NCI-H774 (cell line): ENCODE measurements around the gene GALNTL6.
"Not testable (repeated sequence)": the region's sequence is repeated elsewhere in the genome, so short reads cannot be mapped to it uniquely, and the experiment has no call there.

ENCODE experiments used
- DNase-seq: peaks from one replicate; lab custom pipeline; 2025; lab: John Stamatoyannopoulos, UW

The GALNTL6 gene

GRCh38 chr4:172390331-172390730 lies 577.1 kb downstream of the GALNTL6 start:
- no peak for DNase-seq

DNA sequence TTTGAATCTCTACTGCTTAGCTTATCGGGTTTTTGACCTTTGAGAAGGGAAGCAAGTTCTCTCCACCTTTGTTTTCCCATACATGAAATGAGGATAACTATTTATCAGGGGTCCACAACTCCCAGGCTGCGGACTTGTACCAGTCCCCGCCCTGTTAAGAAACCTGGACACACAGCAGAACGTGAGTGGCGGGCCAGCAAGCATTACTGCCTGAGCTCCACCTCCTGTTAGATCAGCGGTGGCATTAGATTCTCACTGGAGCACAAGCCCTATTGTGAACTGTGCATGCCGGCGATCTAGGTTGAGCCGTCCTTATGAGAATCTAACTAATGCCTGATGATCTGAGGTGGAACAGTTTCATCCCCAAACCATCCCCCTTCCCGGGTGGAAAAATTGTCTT lies 579.5 kb downstream of the GALNTL6 start:
- DNase-seq, result no peak

- no peak for DNase-seq
Measured at GRCh38 chr4:172393220-172393619, 580.0 kb downstream of the GALNTL6 start.

DNA sequence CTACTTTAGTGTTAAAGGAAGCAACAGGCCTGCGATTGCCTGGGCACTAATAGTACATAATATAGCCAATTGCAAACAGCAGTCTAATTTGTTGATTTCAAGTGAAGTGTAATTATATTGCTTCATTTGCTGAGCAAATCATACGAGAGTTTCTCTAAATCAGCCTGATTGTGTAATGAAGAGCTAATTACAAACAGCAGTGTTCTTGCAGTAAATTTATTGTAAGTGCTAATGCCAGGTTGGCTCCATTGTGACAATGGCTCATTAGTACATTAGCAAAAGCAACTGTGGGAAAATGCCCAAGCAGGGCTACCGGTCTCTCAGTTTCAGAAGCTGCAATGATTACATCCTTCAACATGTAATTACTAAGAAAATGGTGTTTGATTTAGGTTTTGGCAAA lies 591.5 kb downstream of the GALNTL6 start:
- DNase-seq, result peak; percentile 76

DNA sequence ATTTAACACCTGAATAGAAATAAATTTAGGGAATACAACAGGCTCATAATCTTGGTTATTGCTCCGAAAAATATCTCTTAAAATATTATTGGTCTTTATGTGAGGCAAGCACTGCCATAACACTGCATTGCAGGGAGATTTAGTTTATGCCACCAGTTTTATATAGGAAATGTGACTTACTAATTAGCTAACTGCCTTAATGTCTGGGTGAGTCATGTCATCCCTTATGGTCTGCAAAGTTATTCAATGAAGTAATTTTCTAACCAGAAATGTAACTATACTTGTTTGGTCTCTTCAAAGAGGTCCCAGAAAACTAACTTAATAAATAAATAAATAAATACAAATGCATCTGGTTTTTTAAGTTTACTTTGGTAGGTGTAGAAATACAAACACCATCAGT lies 597.2 kb downstream of the GALNTL6 start:
- peak; percentile 31 for DNase-seq

GRCh38 chr4:172411149-172411548 lies 597.9 kb downstream of the GALNTL6 start:
- DNase-seq, result peak; percentile 66

GRCh38 chr4:172412851-172413580 lies 599.8 kb downstream of the GALNTL6 start:
- no peak for DNase-seq

DNA sequence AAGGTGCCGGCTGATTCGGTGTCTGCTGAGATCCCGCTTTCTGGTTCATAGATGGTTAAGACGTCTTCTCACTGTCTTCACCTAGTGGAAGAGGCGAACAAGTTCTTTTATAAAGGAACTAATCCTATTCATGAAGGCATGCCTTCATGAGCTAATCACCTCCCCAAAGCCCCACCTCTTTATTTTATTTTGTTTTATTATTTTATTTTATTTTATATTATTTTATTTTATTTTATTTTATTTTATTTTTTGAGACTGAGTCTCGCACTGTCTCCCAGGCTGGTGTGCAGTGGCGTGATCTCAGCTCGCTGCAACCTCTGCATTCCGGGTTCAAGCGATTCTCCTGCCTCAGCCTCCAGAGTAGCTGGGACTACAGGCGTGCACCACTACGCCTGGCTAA lies 615.8 kb downstream of the GALNTL6 start:
- DNase-seq, result not testable (repeated sequence)

- DNase-seq, result no peak
Measured at GRCh38 chr4:172480471-172480870, 667.3 kb downstream of the GALNTL6 start.

GRCh38 chr4:172481802-172482508 lies 668.8 kb downstream of the GALNTL6 start:
- no peak for DNase-seq

DNA sequence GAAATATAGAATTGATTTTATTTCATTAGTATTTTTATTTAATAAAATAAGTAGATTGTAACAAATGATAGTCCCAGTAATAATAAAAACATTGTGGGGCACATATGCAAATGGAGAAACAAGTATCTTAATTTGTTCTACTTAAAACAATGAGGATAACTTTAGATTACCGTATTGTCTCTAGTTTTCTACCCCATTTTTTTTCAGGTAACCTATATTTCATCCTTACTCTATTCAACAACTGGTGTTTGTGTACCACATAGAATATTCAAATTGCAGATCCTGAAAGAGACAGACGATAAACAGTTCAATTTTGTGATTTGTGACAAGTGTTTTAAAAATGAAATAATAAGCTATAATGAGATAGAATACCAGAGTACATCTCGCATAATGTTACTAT lies 671.8 kb downstream of the GALNTL6 start:
- no peak for DNase-seq

DNA sequence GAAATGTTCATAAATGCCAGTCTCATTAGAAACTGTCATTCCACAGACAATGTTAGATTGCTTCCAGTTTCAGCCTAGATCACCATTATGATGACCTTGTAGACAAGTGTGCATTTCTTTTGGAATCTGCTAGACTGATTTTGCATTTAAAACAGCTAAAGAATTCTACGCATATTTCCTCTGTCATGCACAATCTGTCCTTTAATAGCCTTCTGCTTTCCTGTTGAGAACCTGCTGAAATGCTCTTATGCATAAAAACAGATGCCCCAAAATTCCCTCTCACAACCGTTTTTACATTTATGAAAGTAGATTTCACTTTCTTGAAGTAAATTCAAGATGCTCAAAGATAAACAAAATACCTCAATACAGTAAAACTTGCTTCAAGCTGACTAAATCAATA lies 673.3 kb downstream of the GALNTL6 start:
- no peak for DNase-seq

DNA sequence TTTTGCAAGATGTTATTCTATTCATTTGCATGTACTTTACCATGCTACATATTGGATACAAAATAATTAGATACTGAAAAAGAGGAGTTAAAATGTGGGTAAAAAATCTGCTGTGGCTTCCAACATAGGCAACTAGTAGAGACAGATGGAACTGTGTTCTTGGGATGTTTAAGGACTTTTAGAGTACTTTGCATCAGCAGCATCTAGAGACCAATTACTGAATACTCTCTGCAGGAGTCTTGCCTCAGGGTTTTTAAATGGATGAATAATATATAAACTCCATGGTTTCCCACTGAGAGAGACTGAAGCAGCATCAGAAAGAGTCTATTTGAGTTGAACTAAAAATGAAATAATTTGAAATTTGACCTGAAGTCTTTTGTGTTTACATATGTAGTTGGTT lies 676.7 kb downstream of the GALNTL6 start:
- DNase-seq, result no peak

DNA sequence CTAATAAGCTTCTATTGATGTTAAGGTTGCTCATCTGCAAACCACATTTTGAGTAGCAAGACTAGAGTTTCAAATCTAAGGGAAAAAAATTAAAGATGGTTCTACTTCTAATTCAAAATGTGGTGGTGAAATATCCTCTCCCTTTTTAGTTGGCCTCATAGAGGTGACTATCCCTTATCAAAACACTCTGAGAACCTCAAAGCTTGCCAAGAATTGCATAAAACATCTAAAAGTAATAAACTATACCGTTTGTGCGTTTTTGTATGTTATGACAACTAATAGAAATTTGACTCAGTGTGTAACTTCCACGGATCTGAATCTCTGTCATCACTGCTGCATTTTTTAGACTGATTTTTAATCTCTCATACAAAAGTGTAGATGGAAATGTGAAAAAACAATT lies 682.6 kb downstream of the GALNTL6 start:
- no peak for DNase-seq

- no peak for DNase-seq
Measured at GRCh38 chr4:172497321-172497720, 684.1 kb downstream of the GALNTL6 start.

DNA sequence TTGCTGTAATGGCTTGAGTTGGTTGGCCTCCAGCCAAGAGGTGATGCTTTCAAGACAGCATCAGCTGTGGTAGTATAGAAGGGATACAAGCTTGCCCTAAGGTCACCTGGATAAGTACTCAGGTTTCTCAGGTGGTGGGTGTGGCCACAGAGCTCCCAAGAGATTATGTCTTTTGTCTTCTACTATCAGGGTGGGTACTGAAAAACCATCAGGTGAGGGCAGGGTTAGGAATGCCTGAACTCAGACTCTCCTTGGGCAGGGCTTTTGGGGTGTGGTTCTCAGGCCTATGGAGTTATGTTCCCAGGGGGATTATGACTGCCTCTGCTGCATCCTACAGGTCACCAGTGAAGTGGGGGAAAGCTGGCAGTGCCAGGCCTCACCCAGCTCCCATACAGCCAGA lies 700.8 kb downstream of the GALNTL6 start:
- DNase-seq, result no peak

- DNase-seq, result no peak
Measured at GRCh38 chr4:172514801-172515200, 701.6 kb downstream of the GALNTL6 start.

- no peak for DNase-seq
Measured at GRCh38 chr4:172515266-172515879, 702.2 kb downstream of the GALNTL6 start.

DNA sequence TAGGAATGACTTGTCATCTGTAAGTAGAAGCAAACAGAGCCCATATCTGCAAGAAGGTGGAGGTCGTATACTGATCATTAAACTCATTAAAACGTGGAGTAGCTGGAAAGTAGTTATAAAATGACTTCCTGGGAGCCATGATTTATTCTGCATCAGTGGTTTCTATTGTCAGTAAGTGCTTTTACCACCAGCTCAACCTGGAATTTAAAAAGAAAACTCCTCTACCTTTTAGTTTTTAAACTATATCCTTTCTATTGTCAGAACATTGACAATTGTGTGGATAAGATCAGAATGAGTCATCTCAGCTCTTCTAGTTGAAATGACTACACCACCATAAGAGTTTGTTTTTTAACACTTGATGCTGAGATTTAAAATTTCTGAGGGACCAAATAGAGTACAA lies 704.2 kb downstream of the GALNTL6 start:
- DNase-seq, result no peak

GRCh38 chr4:172521248-172521647 lies 708.0 kb downstream of the GALNTL6 start:
- DNase-seq, result no peak

DNA sequence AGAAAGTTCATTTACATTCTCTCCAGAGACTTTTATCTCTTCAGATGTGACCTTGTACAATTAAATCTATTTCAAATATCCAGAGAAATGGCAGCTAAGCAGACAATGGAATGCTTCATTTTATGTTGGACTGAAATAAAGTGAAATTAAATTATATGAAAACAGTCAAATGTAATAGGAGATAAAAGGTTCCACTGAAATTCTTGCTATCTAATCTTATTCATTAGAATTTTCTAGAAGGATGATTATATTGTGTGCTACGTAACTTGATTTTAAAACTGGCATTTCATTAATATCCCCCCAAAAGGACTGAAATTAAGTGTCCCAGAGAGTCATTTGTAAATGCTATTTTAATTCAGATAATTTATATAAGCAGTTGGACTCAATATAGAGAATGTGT lies 708.5 kb downstream of the GALNTL6 start:
- DNase-seq, result no peak

DNA sequence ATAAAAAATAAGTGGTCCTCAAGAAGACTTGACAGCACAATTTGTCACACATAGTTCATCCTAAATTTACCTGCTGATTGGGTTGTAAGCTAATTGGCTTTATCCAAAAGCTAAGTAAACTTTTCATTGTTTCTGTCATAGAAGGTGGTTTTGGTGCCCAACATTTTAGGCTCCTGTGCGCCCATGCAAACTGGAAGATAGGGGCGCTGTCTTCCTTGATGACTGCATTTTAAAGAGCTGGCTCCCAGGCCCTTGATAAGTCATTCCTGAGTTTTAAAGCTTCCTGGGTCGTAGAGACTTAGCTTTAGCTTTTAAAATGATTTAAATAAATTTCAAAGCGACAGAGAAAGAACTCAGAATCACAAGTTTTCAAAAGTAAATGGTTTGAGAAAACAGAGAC lies 730.0 kb downstream of the GALNTL6 start:
- DNase-seq, result no peak

GRCh38 chr4:172546782-172547181 lies 733.6 kb downstream of the GALNTL6 start:
- DNase-seq, result no peak
